ENCODE data around the gene RFX7. TPM values are rescaled to one million over a fixed set of nuclear protein-coding genes. Genes with fewer than 3 reads are reported as not detected.

The RFX7 gene
- total RNA-seq (2022; extraction: Qiagen RNA extraction; ENCODE audit: low read depth), result 8.1 to 14.8 TPM (median 13.3 TPM) in 5 replicates

DNA sequence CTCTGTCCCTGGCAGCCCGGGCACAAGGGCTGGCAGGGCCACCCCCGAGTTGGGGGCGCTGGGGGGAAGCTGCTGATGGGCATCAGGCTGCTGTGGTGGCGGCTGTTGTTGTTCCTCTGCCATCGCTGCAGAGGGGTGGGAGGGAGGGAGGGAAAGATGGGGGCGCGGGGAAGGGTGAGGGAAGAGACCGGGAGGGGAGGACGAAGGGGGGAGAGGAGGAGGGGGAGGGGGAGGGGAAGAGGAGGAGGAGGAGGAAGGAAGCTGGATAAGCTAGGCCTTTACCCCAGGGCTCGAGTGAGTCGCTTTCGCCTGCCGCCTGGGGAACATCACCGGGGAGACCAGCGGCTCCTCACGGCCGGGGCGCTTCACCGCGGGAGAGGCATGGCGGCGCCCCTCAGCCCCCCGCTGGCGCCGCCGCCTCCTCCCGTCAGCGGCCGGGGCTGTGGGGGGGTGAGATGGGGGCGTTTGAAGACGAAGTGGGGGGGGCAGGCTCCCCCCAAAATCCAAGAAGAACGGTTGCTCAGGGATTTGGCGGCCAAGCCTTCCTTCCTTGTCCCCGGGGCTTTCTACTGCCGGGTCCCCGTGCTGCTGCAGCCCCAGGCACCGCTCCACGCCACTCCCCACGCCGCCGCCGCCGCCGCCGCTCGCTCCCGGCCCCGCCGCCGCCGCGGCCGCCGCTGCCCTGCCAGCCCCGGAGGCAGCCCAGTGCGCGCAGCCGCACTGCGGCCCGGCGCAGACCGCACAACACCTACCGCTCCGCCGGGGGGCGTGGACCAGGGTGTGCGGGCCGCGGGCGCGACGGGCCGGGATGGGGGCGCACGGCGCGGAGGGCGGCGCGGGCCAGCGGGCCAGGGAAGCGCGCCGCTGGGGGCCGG is at the start of gene RFX7:
Gene RFX7 (minus strand): TSS at position 717 of the 875 bp plus-strand sequence. CDS start 594 bp downstream, at position 123.

Other genes with a start within 250 kb of the RFX7 start
- gene TEX9, start 121.5 kb upstream of the RFX7 start, total RNA-seq (2022; extraction: Qiagen RNA extraction; ENCODE audit: low read depth), result 4.1 to 5.6 TPM (median 4.7 TPM) in 5 replicates
- 2.1 to 3.1 TPM (median 3.0 TPM) in 5 replicates for gene MNS1, start 221.3 kb upstream of the RFX7 start, total RNA-seq (2022; extraction: Qiagen RNA extraction; ENCODE audit: low read depth)

All from A549 treated with GW870086 at 1 μM for 4 hours (cell line).